Neural cell (in vitro differentiated cells): ENCODE measurements around the gene FOXE1.

Experiments
- EP300 ChIP-seq: fragments of 450-650 bp; conservative IDR thresholded peaks from 2 replicates; pipeline ENCODE4 v1.6.1; 2014; ENCODE audit warnings: antibody characterized with exemption, mild to moderate bottlenecking, moderate library complexity; ENCODE audit not compliant: poor library complexity, severe bottlenecking
- TF ChIP-seq, protein P1 (sequence below): fragments of 450-650 bp; IDR thresholded peaks from 2 replicates; pipeline ENCODE4 v1.5.1; 2014; ENCODE audit warnings: antibody characterized with exemption, mild to moderate bottlenecking, moderate library complexity; ENCODE audit not compliant: poor library complexity, severe bottlenecking

DNA sequence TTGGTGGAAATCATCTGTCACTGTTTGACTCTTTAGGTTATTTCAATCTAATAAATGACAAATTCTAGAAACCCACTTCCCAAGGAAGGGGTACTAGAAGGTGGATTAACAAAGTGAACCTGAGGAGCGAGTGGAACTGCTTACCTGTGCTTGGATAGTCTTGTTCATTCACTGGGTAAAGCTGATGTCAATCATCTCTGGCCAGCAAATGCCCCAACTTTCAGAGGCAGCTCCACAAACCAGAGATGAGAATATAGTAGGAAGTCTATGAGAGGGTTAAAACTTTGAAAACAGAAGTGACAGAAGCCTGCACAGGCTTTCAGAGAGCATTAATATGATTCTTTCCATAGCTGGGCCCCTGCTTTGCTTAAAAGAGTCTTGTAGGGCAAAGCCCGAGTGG, 7.3 kb upstream of the FOXE1 start:
- TF ChIP-seq, protein P1, sequence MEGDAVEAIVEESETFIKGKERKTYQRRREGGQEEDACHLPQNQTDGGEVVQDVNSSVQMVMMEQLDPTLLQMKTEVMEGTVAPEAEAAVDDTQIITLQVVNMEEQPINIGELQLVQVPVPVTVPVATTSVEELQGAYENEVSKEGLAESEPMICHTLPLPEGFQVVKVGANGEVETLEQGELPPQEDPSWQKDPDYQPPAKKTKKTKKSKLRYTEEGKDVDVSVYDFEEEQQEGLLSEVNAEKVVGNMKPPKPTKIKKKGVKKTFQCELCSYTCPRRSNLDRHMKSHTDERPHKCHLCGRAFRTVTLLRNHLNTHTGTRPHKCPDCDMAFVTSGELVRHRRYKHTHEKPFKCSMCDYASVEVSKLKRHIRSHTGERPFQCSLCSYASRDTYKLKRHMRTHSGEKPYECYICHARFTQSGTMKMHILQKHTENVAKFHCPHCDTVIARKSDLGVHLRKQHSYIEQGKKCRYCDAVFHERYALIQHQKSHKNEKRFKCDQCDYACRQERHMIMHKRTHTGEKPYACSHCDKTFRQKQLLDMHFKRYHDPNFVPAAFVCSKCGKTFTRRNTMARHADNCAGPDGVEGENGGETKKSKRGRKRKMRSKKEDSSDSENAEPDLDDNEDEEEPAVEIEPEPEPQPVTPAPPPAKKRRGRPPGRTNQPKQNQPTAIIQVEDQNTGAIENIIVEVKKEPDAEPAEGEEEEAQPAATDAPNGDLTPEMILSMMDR = no peak
- TF ChIP-seq EP300 = no peak
